GM12878 (cell line): ENCODE data around the gene CYB5D1. TPM values are rescaled to one million over a fixed set of nuclear protein-coding genes. Genes with fewer than 3 reads are reported as not detected.

Experiments
- ATAC-seq: fragments of 200-7000 bp; cut with Tn5 transposase; 3 replicates; pipeline ENCODE4 v1.9.1; 2020; ENCODE audit warnings: mild to moderate bottlenecking, moderate library complexity
- BruUV-seq: library from RNA; stranded (reverse); fragments of 400-500 nt; replicated peaks from 2 replicates; lab custom pipeline; 2021; lab: Mats Ljungman, UMichigan
- CTCF ChIA-PET: fragments of 300-600 bp; sonication (Branson Sonifier 250); formaldehyde crosslinking; extraction: SDS; loops from one replicate; lab custom pipeline; 2021; ENCODE audit warnings: inconsistent platforms; lab: Yijun Ruan, JAX
- POLR2A ChIA-PET: fragments of 350-600 bp; formaldehyde crosslinking; extraction: SDS; loops from one replicate; lab custom pipeline; 2021; ENCODE audit warnings: inconsistent platforms; lab: Charles Lee
- RAD21 ChIA-PET: fragments of 300-600 bp; sonication (Branson Sonifier 250); formaldehyde crosslinking; loops from one replicate; lab custom pipeline; 2023; ENCODE audit warnings: antibody characterized with exemption; ENCODE audit not compliant: unreplicated experiment; lab: Charles Lee
- SMC1A ChIA-PET: fragments of 300-600 bp; sonication (Branson Sonifier 250); formaldehyde crosslinking; loops from one replicate; lab custom pipeline; 2023; ENCODE audit not compliant: unreplicated experiment, uncharacterized antibody; lab: Charles Lee
- DNase-seq: peaks from one replicate; pipeline ENCODE4 v3.0.0-alpha.2; 2011; ENCODE audit warnings: low read depth, low spot score
- FAIRE-seq: peaks from 3 replicates; lab custom pipeline; 2011; peaks lifted over from hg19 to GRCh38; lab: Jason Lieb, UNC
- H2AFZ ChIP-seq: 2 replicates; pipeline ENCODE4 v1.6.0; 2011; ENCODE audit warnings: low read depth, low read length, control low read depth; ENCODE audit not compliant: control insufficient read depth
- H3K27ac ChIP-seq: 2 replicates; pipeline ENCODE4 v1.5.1; 2011; ENCODE audit warnings: control low read depth; ENCODE audit not compliant: control insufficient read depth, insufficient read depth
- H3K27me3 ChIP-seq, 2 experiments: replicated peaks in 1 of 2; 2 replicates each; pipeline versions ENCODE4 v1.6.0 to v1.6.1; 2011; ENCODE audit warnings: low read length in 1 of 2; ENCODE audit not compliant: control insufficient read depth in 2 of 2, insufficient read depth in 2 of 2
- H3K36me3 ChIP-seq, 2 experiments: 2 replicates each; pipeline ENCODE4 v1.5.1; 2011; ENCODE audit warnings: low read length in 1 of 2; ENCODE audit not compliant: control insufficient read depth in 2 of 2, insufficient read depth in 2 of 2
- H3K4me1 ChIP-seq: 2 replicates; pipeline ENCODE4 v1.6.1; 2011; ENCODE audit warnings: mild to moderate bottlenecking, low read length, moderate library complexity, mixed read lengths; ENCODE audit not compliant: control insufficient read depth, insufficient read depth
- H3K4me2 ChIP-seq: 2 replicates; pipeline ENCODE4 v1.6.0; 2011; ENCODE audit warnings: control low read depth; ENCODE audit not compliant: control insufficient read depth, insufficient read depth
- H3K4me3 ChIP-seq: fragments of 200-600 bp; sonication (generic); 2 replicates; pipeline ENCODE4 v1.5.1; 2016
- H3K79me2 ChIP-seq: 2 replicates; pipeline ENCODE4 v1.6.0; 2011; ENCODE audit warnings: low read length; ENCODE audit not compliant: control insufficient read depth, insufficient read depth
- H3K9ac ChIP-seq: 2 replicates; pipeline ENCODE4 v1.8.0; 2011; ENCODE audit warnings: low read length, control low read depth, mixed read lengths; ENCODE audit not compliant: control insufficient read depth, insufficient read depth
- H3K9me3 ChIP-seq: replicated peaks from 3 replicates; pipeline ENCODE4 v1.5.1; 2011; ENCODE audit warnings: mild to moderate bottlenecking, low read length; ENCODE audit not compliant: control insufficient read depth, insufficient read depth
- H4K20me1 ChIP-seq: 2 replicates; pipeline ENCODE4 v1.6.0; 2011; ENCODE audit not compliant: control insufficient read depth, insufficient read depth
- BCL11A ChIP-seq: IDR thresholded peaks from 2 replicates; pipeline ENCODE4 v1.6.1; 2011; ENCODE audit warnings: low read depth, low read length
- CEBPB ChIP-seq, 2 experiments: fragments of 150-350 bp in 1 of 2; IDR thresholded peaks; 2 replicates each; pipeline ENCODE4 v1.6.1; 2012 to 2014; ENCODE audit warnings: low read depth in 2 of 2, low read length in 2 of 2, borderline replicate concordance in 1 of 2, inconsistent platforms in 1 of 2
- CTCF ChIP-seq, 3 experiments: IDR thresholded peaks in 2 of 3; conservative IDR thresholded peaks in 1 of 3; 2 replicates each; pipeline ENCODE4 v1.5.1; 2011; ENCODE audit warnings: low read depth in 3 of 3, low read length in 3 of 3, mild to moderate bottlenecking in 3 of 3, control low read depth in 2 of 3, moderate library complexity in 2 of 3, inconsistent platforms in 1 of 3, mixed read lengths in 1 of 3; ENCODE audit not compliant: control insufficient read depth in 2 of 3, insufficient read depth in 1 of 3; ENCODE audit errors: extremely low read depth in 1 of 3
- GATAD2B ChIP-seq: fragments of 450-650 bp; conservative IDR thresholded peaks from 2 replicates; pipeline ENCODE4 v1.6.1; 2017; ENCODE audit warnings: low read depth, mild to moderate bottlenecking, moderate library complexity
- IKZF1 ChIP-seq: fragments of 450-650 bp; conservative IDR thresholded peaks from 2 replicates; pipeline ENCODE4 v1.6.1; 2017; ENCODE audit warnings: antibody characterized with exemption, mild to moderate bottlenecking
- MEF2B ChIP-seq: fragments of 450-650 bp; IDR thresholded peaks from 2 replicates; pipeline ENCODE4 v1.6.1; 2018; ENCODE audit warnings: mild to moderate bottlenecking, moderate library complexity; ENCODE audit not compliant: partially characterized antibody, poor library complexity, severe bottlenecking
- MTA2 ChIP-seq: fragments of 450-650 bp; IDR thresholded peaks from 2 replicates; pipeline ENCODE4 v1.6.1; 2016; ENCODE audit warnings: low read depth, mild to moderate bottlenecking, moderate library complexity
- ZBTB11 ChIP-seq: fragments of 450-650 bp; formaldehyde crosslinking; IDR thresholded peaks from 2 replicates; pipeline ENCODE4 v1.5.0; 2022; ENCODE audit warnings: mild to moderate bottlenecking, missing genetic modification characterization
- ZNF217 ChIP-seq: fragments of 450-650 bp; IDR thresholded peaks from 2 replicates; pipeline ENCODE4 v1.6.1; 2017; ENCODE audit warnings: antibody characterized with exemption, mild to moderate bottlenecking
- ZNF384 ChIP-seq: IDR thresholded peaks from 2 replicates; pipeline ENCODE4 v1.6.1; 2012; ENCODE audit warnings: low read depth, mild to moderate bottlenecking, low read length, improper control_type of control experiment, borderline replicate concordance
- ZNF592 ChIP-seq: fragments of 450-650 bp; IDR thresholded peaks from 2 replicates; pipeline ENCODE4 v1.6.1; 2017; ENCODE audit warnings: mild to moderate bottlenecking, moderate library complexity
- WGBS: methylation state at CpG from one replicate; pipeline ENCODE4 v1.1.6; 2016; ENCODE audit warnings: low lambda C conversion rate; ENCODE audit not compliant: insufficient replicate concordance, insufficient coverage; ENCODE audit errors: missing lambda C conversion rate; 5-methylcytosine and 5-hydroxymethylcytosine counted together
- in situ Hi-C: fragments of 300-500 bp; cut with MboI; formaldehyde crosslinking; loops from 9 replicates; pipeline ENCODE4 v1.14.3; 2018; ENCODE audit warnings: mixed read lengths
- intact Hi-C: fragments of 100-400 bp; cut with micrococcal nuclease; formaldehyde crosslinking; loops from one replicate; pipeline ENCODE4 v1.14.2; 2022; ENCODE audit not compliant: unreplicated experiment
- polyA plus RNA-seq, 11 experiments: library from polyadenylated mRNA; depleted of rRNA in 4 of 11; unstranded in 6 of 11; stranded (reverse) in 5 of 11; fragments of >200 nt; fragmentation: Nextera tagmentation in 4 of 11; fragmentation: Illumina TruSeq in 1 of 11; extraction: Ambion mirVana in 4 of 11; extraction: Trizol in 1 of 11; gene quantifications; 1 replicate in 1 of 11; 2 replicates in 10 of 11; pipeline versions ENCODE4 v1.2.1 to v1.2.3, GENCODE V29; 2011 to 2016; ENCODE audit warnings: inconsistent platforms in 2 of 11, missing spikeins in 2 of 11, low read depth in 1 of 11
- total RNA-seq, 4 experiments: library from RNA; depleted of rRNA in 3 of 4; stranded (reverse); fragments of >200 nt in 3 of 4; fragmentation: Illumina TruSeq in 1 of 4; extraction: Trizol in 1 of 4; gene quantifications; 2 replicates each; pipeline versions ENCODE4 v1.2.1 to v1.2.3, GENCODE V29; 2013 to 2021

CYB5D1 gene
- total and polyA plus RNA-seq, 10 of the 15 experiments (the other 5 are each of a cell fraction or from before 2014, with no cell fraction given), result 1.6 to 8.7 (median 6.4) TPM

- in situ Hi-C loops, result no loop called here
- H2AFZ ChIP-seq, result peak overlapping the region; percentile 56
- TF ChIP-seq BCL11A (no peak), MTA2 (no peak), CEBPB (IDR thresholded peaks at IDR 0.05; ENCODE audit: borderline replicate concordance in 1 of 2, low read depth in 2 of 2, low read length in 2 of 2) (no peak), ZNF217 (no peak), ZBTB11 (CRISPR knock-in tag) (no peak), GATAD2B (no peak; the same call in 1 of the 2 replicates), ZNF592 (no peak), CTCF (IDR thresholded peaks at IDR 0.05 in 2 of 3, conservative IDR thresholded peaks at IDR 0.05 in 1 of 3; ENCODE audit: control insufficient read depth in 2 of 3, extremely low read depth in 1 of 3, insufficient read depth in 1 of 3, low read depth in 3 of 3, low read length in 3 of 3) (no peak), IKZF1 (0 out of 2 replicates have a peak, but pooled peaks have one; percentile 8), ZNF384 (no peak), MEF2B (peak; percentile 89)
These were observed 21.8 kb upstream of the CYB5D1 start for GRCh38 chr17:7835814-7836595.

More at GRCh38 chr17:7835814-7836595, 21.8 kb upstream of the CYB5D1 start:
- peaks cover 0 to 5% of the 10 kb centered on the region in 2 experiments; a peak in 1 of 4 replicates for H3K36me3 ChIP-seq
- no TSS peak for BruUV-seq
- H3K4me3 ChIP-seq, result peak overlapping the region; percentile 100
- peaks cover 36% of the 10 kb centered on the region for H3K79me2 ChIP-seq
- peak overlapping the region; percentile 98 for H3K4me2 ChIP-seq
- H3K9ac ChIP-seq, result peak overlapping the region; percentile 81
- H3K4me1 ChIP-seq, result peaks cover 26% of the 10 kb centered on the region
- DNase-seq (no peak), FAIRE-seq (no peak), ATAC-seq (peak; percentile 49)
- H3K27me3 ChIP-seq, result peaks cover 0 to 1% of the 10 kb centered on the region in 2 experiments; a peak in 1 of 4 replicates
- peak overlapping the region; percentile 76 for H3K27ac ChIP-seq
- ChIA-PET SMC1A (interaction anchor here (1.2 to 3.3 kb wide), 7 partner anchors 9 to 96 kb away, joined by 4 to 22 read pairs (median 7); partner anchors contain the start of genes CNTROB, NAA38 and TRAPPC1), RAD21 (interaction anchor here (1.0 to 5.4 kb wide), 6 partner anchors 8 to 92 kb away, joined by 3 to 44 read pairs (median 16); partner anchors contain the start of genes CYB5D1, NAA38 and TMEM88), CTCF (interaction anchor here (0.9 to 5.9 kb wide), 12 partner anchors 10 to 224 kb away, joined by 3 to 57 read pairs (median 6); partner anchors contain the start of genes CYB5D1, NAA38, TP53 and TRAPPC1), POLR2A (interaction anchor here (0.7 to 4.9 kb wide), 7 partner anchors 8 to 459 kb away, joined by 4 to 49 read pairs (median 8); partner anchors contain the start of genes CYB5D1, NAA38 and SLC25A35)
- intact Hi-C loops, result loop anchor here (1.0 kb wide), 2 partner anchors 8 to 15 kb away; no protein-coding TSS in a partner anchor
- H4K20me1 ChIP-seq, result no peaks in the 10 kb centered on the region; the same call in 1 of the 2 replicates
- 1% methylated on average over 57 of the region's 61 CpGs for WGBS
- no peaks in the 10 kb centered on the region for H3K9me3 ChIP-seq
